ENCODE measurements around the gene COL17A1.

- TF ChIP-seq CTCF (conservative IDR thresholded peaks at IDR 0.05; ENCODE audit: low read depth in 2 of 2): no peak
- no peak for TF ChIP-seq REST (IDR thresholded peaks at IDR 0.05; ENCODE audit: unreplicated experiment)
- no peak for TF ChIP-seq ETS1 (IDR thresholded peaks at IDR 0.05)
- TF ChIP-seq POLR2AphosphoS5 (IDR thresholded peaks at IDR 0.05; ENCODE audit: low read depth): no peak
- no peak for TF ChIP-seq ZNF331 (CRISPR knock-in tag; IDR thresholded peaks at IDR 0.05; ENCODE audit: low read depth)
- TF ChIP-seq STAT1 (IDR thresholded peaks at IDR 0.05; ENCODE audit: unreplicated experiment): no peak
- TF ChIP-seq EZH2phosphoT487 (IDR thresholded peaks at IDR 0.05; ENCODE audit: unreplicated experiment): no peak
- TF ChIP-seq JUNB (IDR thresholded peaks at IDR 0.05; ENCODE audit: unreplicated experiment): no peak
- no peak for TF ChIP-seq EZH2 (IDR thresholded peaks at IDR 0.05; ENCODE audit: low read depth, unreplicated experiment)
- no peak for TF ChIP-seq ZNF114 (CRISPR knock-in tag; IDR thresholded peaks at IDR 0.05)
- no peak for TF ChIP-seq CREB1 (CRISPR knock-in tag; IDR thresholded peaks at IDR 0.05; ENCODE audit: low read depth)
These were observed 49.7 kb downstream of the COL17A1 start for GRCh38 chr10:104036069-104036384.
